ENCODE results near the gene PHACTR1.

The PHACTR1 gene

DNA sequence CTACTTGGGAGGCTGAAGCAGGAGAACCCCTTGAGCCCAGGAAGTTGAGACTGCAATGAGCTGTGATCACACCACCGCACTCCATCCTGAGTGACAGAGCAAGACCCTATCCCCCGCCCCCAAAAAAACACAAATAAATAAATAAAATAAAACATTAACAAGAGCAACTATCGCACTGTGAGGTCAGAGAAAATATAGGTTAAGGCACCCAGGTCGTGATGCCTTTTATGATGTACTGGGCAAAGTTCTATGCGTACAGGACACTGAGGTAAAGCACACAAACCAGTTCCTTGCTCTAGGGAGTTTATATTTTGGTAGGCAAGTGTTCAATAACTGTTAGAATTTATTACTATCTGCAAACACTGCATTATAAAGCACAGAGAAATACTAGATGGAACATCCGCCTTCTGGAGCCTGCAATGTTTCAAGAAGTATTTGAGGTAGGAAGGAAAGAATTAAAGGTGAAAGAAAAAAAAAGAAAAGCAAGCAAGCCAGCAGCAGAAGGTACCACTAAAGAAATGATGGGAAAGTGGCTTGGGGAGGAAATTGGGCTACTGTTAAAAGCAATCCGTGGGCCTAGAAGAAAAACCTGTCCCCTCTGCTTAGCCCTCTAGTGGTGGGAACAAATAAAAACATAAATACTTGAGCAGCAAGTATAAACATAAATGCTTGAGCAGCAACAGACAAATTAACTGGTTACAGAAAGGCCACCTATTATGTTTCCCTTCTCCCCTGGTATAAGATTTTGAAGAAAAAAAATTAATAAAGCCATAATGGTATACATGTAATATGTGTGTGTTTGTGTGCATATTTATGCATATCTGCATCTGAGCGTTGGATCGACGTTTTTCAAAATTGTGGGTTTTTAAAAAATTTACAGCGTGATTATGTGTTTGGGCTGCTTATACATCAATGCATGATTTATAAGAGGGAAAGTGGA is 128.0 kb downstream of the PHACTR1 start:
- peak; percentile 16 for DNase-seq (ENCODE audit: low read depth, low spot score)
- no peak overlapping the region for H3K4me3 ChIP-seq (ENCODE audit: low read depth, low read length)
- in situ Hi-C loops (cut with HindIII; ENCODE audit: low sequenced_read_pairs): no loop called here
- TF ChIP-seq, protein P1, sequence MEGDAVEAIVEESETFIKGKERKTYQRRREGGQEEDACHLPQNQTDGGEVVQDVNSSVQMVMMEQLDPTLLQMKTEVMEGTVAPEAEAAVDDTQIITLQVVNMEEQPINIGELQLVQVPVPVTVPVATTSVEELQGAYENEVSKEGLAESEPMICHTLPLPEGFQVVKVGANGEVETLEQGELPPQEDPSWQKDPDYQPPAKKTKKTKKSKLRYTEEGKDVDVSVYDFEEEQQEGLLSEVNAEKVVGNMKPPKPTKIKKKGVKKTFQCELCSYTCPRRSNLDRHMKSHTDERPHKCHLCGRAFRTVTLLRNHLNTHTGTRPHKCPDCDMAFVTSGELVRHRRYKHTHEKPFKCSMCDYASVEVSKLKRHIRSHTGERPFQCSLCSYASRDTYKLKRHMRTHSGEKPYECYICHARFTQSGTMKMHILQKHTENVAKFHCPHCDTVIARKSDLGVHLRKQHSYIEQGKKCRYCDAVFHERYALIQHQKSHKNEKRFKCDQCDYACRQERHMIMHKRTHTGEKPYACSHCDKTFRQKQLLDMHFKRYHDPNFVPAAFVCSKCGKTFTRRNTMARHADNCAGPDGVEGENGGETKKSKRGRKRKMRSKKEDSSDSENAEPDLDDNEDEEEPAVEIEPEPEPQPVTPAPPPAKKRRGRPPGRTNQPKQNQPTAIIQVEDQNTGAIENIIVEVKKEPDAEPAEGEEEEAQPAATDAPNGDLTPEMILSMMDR (IDR thresholded peaks at IDR 0.05; ENCODE audit: low read depth, low read length): peak; percentile 66

DNA sequence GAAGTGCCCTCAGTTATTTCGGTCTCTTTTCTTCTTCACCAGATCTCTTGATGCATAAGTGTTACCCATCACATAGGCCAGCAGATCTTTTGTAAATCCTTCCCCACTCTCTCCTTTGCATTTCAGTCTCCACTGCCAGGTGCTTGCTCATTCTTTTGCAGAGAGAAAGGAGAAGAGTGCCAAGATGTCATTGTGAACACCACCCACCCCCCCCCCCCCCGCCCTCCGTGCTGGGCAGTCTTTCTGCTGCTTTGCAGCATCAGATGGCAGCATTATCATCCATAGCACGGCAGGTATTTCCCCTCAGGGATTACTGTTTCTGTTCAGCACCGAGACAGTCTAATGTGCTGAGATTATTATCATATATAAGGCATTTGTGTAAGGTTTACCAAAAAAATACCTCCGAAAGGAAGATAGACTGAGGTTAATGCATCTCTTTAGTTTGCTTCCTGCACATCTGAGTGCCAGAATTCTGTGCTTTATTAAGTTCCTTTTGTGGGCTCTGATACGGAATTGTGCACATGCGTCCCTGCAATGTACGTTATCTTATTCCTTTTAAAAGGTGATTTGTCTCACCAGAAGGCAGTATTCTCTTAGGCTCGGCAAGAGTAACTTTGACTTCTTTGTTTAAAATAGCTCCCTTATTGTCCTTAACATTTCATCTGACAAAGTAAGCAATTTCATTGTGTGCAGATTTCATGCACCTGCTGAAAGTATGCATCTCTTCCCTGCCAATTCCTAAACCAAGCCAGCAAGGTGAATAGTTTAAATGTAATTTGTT is 128.8 kb downstream of the PHACTR1 start:
- no peak overlapping the region for H3K4me3 ChIP-seq (ENCODE audit: low read depth, low read length)
- no peak for DNase-seq (ENCODE audit: low read depth, low spot score)
- in situ Hi-C loops (cut with HindIII; ENCODE audit: low sequenced_read_pairs): no loop called here
- TF ChIP-seq, protein P1 (IDR thresholded peaks at IDR 0.05; ENCODE audit: low read depth, low read length): no peak

DNA sequence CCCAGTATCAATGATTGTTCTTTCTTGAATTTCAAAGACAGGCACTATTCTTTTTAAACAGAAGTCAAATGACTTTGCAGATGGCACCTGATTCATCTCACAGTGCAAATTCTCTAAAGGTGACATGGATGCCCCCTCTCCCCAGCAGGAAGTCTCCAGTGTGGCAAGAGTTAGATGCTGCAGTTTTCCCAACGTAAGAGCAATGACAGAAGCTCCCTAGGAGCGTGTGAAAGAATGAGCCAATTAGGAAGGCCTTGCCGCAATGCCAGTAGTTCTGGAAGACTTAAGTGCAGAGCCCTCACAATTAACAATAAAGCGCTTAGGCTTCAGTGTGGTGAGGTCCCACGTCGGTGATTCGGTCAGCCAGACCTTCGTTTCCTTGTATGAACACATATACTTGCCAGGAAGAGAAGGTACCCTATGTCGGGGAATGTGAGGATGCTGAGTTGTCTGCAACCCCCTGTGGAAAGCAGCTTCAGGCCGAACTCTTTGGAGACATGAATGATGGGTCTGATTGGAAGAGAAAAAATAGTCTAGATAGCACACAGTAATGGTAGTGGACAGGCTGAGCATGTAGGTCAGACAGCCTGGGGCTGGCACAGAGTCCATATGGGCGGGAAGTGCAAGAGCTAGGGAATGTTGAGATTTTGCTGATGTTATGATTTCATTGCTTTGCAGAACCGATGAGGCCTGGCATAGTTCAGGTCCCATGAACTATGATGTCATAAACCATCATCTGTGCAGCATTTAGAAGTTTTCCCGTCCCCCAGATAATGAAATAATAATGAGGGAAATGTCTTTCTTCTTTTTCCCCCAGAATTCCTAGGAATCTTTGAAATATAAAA is 132.6 kb downstream of the PHACTR1 start:
- no peak overlapping the region for H3K4me3 ChIP-seq (ENCODE audit: low read depth, low read length)
- in situ Hi-C loops (cut with HindIII; ENCODE audit: low sequenced_read_pairs): no loop called here
- TF ChIP-seq, protein P1 (IDR thresholded peaks at IDR 0.05; ENCODE audit: low read depth, low read length): no peak
- DNase-seq (ENCODE audit: low read depth, low spot score): no peak

DNA sequence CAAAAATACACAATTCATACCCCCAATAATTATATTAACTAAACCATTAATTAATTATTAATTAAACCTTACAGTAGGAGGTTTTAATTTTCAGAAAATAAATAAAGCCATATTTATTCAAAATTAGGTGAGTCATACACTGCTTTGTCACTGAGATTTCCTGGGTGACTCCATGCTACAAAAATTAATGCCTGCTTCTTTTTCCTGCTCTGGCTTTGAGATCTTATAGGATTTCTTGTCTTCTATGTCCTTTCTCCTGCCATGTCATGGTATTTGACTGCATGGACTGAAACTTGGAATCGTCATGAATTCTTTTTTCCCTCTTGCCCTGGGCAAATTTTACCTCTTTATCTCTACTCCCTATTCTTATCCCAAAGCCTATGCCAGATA is 133.2 kb downstream of the PHACTR1 start:
- DNase-seq (ENCODE audit: low read depth, low spot score): no peak
- TF ChIP-seq, protein P1 (IDR thresholded peaks at IDR 0.05; ENCODE audit: low read depth, low read length): no peak
- H3K4me3 ChIP-seq (ENCODE audit: low read depth, low read length): no peak overlapping the region
- in situ Hi-C loops (cut with HindIII; ENCODE audit: low sequenced_read_pairs): no loop called here

DNA sequence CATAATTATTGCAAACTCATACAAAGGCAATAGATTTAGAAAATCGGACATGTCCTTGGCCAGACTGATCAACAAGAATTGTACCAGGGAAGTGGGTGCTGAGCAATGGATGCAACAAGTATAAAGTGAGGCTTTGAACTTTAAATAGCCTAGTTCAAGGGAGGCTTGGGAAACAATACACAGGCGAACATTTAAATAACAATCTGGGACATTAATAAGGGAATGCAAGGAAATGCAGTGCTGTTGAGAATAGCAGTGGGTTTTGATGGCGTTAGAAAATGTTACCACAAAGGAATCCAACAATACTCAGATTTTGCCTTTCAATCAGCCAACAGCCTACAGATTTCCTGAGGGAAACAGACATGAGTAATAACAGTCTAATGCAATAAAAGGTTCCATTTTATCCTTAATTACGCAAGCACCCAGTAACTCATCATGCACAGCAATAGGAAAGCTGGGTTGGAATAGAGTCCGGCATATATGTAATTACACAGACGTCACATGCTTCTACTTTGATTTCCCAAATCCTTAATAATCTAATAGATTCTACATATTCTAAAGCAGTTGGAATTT is 134.6 kb downstream of the PHACTR1 start:
- TF ChIP-seq, protein P1 (IDR thresholded peaks at IDR 0.05; ENCODE audit: low read depth, low read length): no peak
- DNase-seq (ENCODE audit: low read depth, low spot score): no peak

DNA sequence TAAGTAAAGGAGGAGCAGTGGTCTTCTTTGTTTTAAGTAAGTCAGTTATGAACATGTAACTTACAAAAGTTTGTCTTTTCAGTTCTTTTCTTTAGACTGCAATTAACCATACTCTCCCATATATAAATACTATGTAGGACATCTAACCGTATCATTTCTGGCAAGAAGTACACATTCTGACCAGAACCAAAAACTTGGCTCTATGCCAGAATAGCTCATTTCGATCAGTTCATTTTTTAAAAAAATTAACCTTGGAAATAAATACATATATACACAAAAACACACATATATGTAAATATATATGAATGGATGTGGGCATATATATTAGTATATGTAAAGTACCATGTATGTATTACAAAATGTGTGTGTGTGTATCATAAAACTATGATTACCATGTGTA is 145.0 kb downstream of the PHACTR1 start:
- no peak overlapping the region for H3K4me3 ChIP-seq (ENCODE audit: low read depth, low read length)
- DNase-seq (ENCODE audit: low read depth, low spot score): no peak
- in situ Hi-C loops (cut with HindIII; ENCODE audit: low sequenced_read_pairs): no loop called here
- TF ChIP-seq, protein P1 (IDR thresholded peaks at IDR 0.05; ENCODE audit: low read depth, low read length): no peak

More for the DNA sequence above, 134.6 kb downstream of the PHACTR1 start:
- in situ Hi-C loops (cut with HindIII; ENCODE audit: low sequenced_read_pairs): no loop called here
- H3K4me3 ChIP-seq (ENCODE audit: low read depth, low read length): no peak overlapping the region
